Smooth muscle cell of trachea (primary cell): ENCODE data around the gene ZNF577. TPM values are rescaled to one million over a fixed set of nuclear protein-coding genes. Genes with fewer than 3 reads are reported as not detected.

Experiments used
- total RNA-seq: library from RNA; depleted of rRNA; stranded (reverse); fragments of >200 nt; gene quantifications from 2 replicates; pipeline ENCODE4 v1.2.1, GENCODE V29; 2014

ZNF577 gene
- total RNA-seq, result 7.9 and 8.3 TPM in 2 replicates

DNA sequence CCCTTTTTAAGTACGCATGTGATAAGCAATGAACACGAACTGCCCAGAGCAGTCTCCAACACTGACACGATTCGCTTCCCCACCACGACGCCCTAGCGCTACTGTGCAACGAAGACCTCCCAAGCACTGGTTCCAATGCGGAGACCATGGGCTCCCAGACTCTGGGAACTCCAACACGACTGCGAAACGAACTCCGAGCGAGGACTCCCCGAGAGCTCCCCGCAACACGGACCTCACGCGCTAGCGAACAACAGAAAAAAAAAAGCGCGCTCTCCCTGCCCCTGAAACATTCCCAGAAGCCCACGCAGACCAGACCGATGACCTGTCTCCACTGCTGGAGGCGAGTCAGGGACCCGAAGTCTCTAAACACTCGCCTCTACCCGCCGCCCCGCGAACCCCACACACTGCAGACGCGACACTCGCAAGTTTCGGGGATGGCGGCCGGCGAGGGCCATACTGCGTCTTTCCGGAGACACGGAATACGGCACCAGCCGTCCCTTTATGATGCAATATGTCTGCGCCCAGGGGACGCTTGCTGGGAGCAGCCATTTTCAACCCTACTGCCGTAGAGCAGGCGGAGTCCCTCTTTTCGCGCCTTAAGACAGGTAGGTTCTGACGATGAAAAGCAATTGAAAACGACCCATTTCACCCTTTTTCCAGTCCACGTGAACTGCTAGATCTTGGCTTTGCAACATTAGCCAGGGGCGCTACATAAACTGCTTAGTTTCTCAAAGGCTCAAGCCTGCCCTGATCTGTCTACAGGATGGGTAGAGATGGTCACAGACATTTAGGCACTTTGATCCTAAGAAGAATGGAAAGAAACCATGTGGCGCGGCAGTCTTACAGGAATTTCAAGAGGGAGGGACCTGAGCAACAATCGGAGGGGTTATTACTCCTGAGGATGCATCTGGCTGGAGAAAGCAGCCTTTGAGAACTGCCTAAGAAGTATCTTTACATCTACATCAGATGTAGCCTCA lies at the start of gene ZNF577:
Gene ZNF577, minus strand, starts transcription at position 430 of the 977 bp plus-strand sequence. CDS start 7,569 bp downstream, outside the sequence.

DNA sequence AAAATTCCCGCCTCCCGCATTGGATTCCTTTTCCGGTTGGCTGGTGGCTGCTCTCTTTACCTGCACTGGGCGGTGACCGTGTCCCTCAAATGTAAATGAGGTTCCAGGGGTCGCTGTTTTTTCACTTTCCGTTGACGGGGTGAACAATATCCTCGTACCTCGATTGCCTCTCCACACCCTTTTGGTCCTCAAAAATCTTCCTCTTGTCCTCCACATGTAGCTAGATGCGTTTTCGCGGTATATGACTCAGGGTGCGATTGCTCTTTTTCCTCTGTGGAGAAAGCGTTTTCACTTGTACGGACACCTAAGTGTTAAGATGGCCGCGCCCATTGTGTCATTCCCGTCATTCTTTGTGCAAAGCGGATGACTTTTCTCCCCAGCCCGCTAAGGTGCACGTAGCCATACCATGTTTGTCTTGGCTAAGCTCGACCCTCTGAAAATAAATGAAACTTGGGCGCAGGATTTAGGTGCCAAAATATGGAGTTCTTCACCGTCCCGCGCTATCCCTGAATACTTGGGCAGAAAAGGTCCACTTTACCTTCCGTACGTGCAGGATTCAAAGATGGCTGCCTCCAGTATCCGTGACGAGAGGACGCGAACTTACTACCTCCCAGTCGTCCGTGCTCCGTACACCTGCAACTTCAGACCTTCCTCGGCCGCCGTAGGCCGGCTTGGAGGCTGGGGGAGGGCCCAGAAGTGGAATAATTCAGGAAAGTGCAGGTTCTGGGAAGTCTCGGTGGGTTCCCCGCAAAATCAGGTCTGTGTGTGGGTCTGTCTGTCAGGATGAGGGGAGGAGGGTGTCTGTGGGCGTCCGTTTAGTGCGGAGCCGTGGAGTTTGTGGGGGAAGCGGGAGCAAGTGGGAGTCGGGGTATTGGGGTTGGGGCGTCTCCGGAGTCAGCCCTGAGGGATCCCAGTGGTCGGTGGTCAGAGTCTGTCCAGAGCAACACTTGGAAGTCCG lies 39.3 kb upstream of the ZNF577 start, which contains the start of gene ZNF613:
Gene ZNF613, plus strand, starts transcription at position 689 of the 958 bp plus-strand sequence. CDS start 8,749 bp downstream, outside the sequence.

DNA sequence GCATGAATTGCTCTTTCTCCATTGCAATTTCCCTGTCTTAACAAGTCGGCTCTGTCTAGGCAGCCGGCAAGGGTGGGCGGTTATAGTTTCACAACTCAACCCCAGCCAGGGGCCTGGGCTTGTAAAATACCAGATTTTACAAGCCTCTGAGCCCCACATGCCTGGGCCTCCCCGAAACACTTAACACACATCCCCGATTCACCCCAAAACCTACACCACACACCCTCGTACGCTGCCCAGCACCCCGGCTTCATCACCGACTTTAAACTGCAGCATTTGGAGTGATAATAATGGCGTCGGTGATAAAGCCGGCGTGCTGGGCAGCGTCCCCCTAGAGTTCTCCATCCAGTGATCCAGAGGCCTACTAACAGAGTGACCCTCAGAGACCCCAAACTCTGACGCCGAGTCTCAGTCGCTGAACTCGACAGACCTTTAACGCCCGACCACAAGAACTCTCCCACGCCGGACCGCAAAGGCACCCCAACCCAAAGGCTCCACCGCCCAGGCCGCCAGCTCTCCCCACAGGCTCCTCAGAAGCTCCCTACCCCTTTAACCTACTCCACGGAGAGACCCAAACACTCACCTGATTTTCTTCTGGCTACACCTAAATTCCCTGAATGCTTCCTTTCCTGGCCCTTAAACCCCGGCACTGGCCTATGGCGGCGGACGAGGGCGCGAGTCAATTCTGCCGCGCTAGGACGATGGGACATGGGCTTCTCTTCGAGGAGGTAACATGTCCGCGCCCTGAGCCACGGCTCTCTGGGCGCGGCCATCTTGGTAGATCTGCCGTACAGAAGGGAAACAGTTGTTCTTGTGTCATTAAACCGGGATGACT lies 16.8 kb upstream of the ZNF577 start, which contains the start of gene ZNF649:
Gene ZNF649, minus strand, starts transcription at position 687 of the 835 bp plus-strand sequence. CDS start 4,910 bp downstream, outside the sequence.

Other genes starting within 250 kb of the ZNF577 start
- not detected in 2 replicates for gene SIGLEC14, start 241.1 kb downstream of the ZNF577 start, total RNA-seq
- 4.2 and 6.3 TPM in 2 replicates for gene SPACA6, start 194.6 kb downstream of the ZNF577 start, total RNA-seq
- gene HAS1, start 164.0 kb downstream of the ZNF577 start, total RNA-seq, result not detected in 2 replicates
- not detected in 2 replicates for gene FPR1, start 136.1 kb downstream of the ZNF577 start, total RNA-seq
- gene FPR2, start 126.8 kb downstream of the ZNF577 start, total RNA-seq, result not detected in 2 replicates
- gene FPR3, start 92.8 kb downstream of the ZNF577 start, total RNA-seq, result not detected in 2 replicates
- gene ZNF649, start 17.1 kb upstream of the ZNF577 start, total RNA-seq, result 3.8 and 4.8 TPM in 2 replicates
- 5.5 and 8.8 TPM in 2 replicates for gene ZNF613, start 39.5 kb upstream of the ZNF577 start, total RNA-seq
- 12.2 and 17.0 TPM in 2 replicates for gene ZNF350, start 98.9 kb upstream of the ZNF577 start, total RNA-seq
- gene ZNF615, start 120.3 kb upstream of the ZNF577 start, total RNA-seq, result 9.4 and 15.6 TPM in 2 replicates
- gene ZNF614, start 140.4 kb upstream of the ZNF577 start, total RNA-seq, result 7.4 and 8.6 TPM in 2 replicates
- gene ZNF432, start 160.9 kb upstream of the ZNF577 start, total RNA-seq, result 8.9 and 13.8 TPM in 2 replicates
- gene ZNF841, start 207.8 kb upstream of the ZNF577 start, total RNA-seq, result 23.5 and 26.9 TPM in 2 replicates